Keratinocyte (primary cell): ENCODE measurements around the gene SF3B2. TPM values are rescaled to one million over a fixed set of nuclear protein-coding genes. Genes with fewer than 3 reads are reported as not detected.

Source experiments
- DNase-seq: peaks from one replicate; pipeline ENCODE4 v3.0.0-alpha.2; 2011; ENCODE audit warnings: low read depth, missing footprints, low spot score
- FAIRE-seq: peaks from 2 replicates; lab custom pipeline; 2011; peaks lifted over from hg19 to GRCh38; lab: Jason Lieb, UNC
- H2AFZ ChIP-seq: 2 replicates; pipeline ENCODE4 v1.6.0; 2012; ENCODE audit warnings: low read length, control low read depth, inconsistent platforms; ENCODE audit not compliant: control insufficient read depth
- H3K27ac ChIP-seq: 2 replicates; pipeline ENCODE4 v1.5.1; 2011; ENCODE audit warnings: low read length; ENCODE audit not compliant: control insufficient read depth, insufficient read depth
- H3K27me3 ChIP-seq: 3 replicates; pipeline ENCODE4 v1.6.0; 2011; ENCODE audit warnings: low read length; ENCODE audit not compliant: control insufficient read depth, insufficient read depth; ENCODE audit errors: extremely low read depth
- H3K36me3 ChIP-seq, 2 experiments: 2 replicates in 1 of 2; 3 replicates in 1 of 2; pipeline ENCODE4 v1.5.1; 2011; ENCODE audit warnings: low read length in 2 of 2, mild to moderate bottlenecking in 1 of 2; ENCODE audit not compliant: control insufficient read depth in 2 of 2, insufficient read depth in 2 of 2; ENCODE audit errors: extremely low read depth in 1 of 2
- H3K4me1 ChIP-seq: 3 replicates; pipeline ENCODE4 v1.5.1; 2011; ENCODE audit warnings: low read length; ENCODE audit not compliant: control insufficient read depth, insufficient read depth; ENCODE audit errors: extremely low read depth
- H3K4me2 ChIP-seq: 3 replicates; pipeline ENCODE4 v1.6.0; 2011; ENCODE audit warnings: low read depth, low read length; ENCODE audit not compliant: control insufficient read depth, insufficient read depth; ENCODE audit errors: extremely low read depth
- H3K4me3 ChIP-seq, 3 experiments: fragments of 200-600 bp in 1 of 3; sonication (generic) in 1 of 3; 2 replicates in 2 of 3; 3 replicates in 1 of 3; pipeline ENCODE4 v1.5.1; 2011 to 2016; ENCODE audit warnings: low read length in 3 of 3, mild to moderate bottlenecking in 3 of 3, control low read depth in 2 of 3, inconsistent platforms in 1 of 3, low read depth in 1 of 3, mixed read lengths in 1 of 3, mixed run types in 1 of 3, moderate library complexity in 1 of 3; ENCODE audit not compliant: control insufficient read depth in 2 of 3, insufficient read depth in 2 of 3; ENCODE audit errors: extremely low read depth in 1 of 3
- H3K79me2 ChIP-seq: 2 replicates; pipeline ENCODE4 v1.6.0; 2012; ENCODE audit warnings: low read length; ENCODE audit not compliant: control insufficient read depth, insufficient read depth
- H3K9ac ChIP-seq: 3 replicates; pipeline ENCODE4 v1.6.0; 2011; ENCODE audit warnings: low read length; ENCODE audit not compliant: control insufficient read depth, insufficient read depth; ENCODE audit errors: extremely low read depth
- H3K9me1 ChIP-seq: 3 replicates; pipeline ENCODE4 v1.6.0; 2011; ENCODE audit warnings: low read length; ENCODE audit not compliant: control insufficient read depth, insufficient read depth; ENCODE audit errors: extremely low read depth
- H3K9me3 ChIP-seq: 2 replicates; pipeline ENCODE4 v1.5.1; 2012; ENCODE audit warnings: low read depth, low read length; ENCODE audit not compliant: control insufficient read depth
- H4K20me1 ChIP-seq: 3 replicates; pipeline ENCODE4 v1.6.0; 2011; ENCODE audit warnings: low read length; ENCODE audit not compliant: control insufficient read depth, insufficient read depth; ENCODE audit errors: extremely low read depth
- EZH2 ChIP-seq: IDR thresholded peaks from one replicate; pipeline ENCODE4 v1.6.1; 2012; ENCODE audit warnings: inconsistent platforms, mild to moderate bottlenecking, low read length, moderate library complexity
- dilution Hi-C: fragments of 300-500 bp; cut with MboI; formaldehyde crosslinking; loops from one replicate; pipeline ENCODE4 v1.7.0; 2020; ENCODE audit warnings: low sequenced_read_pairs; ENCODE audit not compliant: extremely low pct_ligation_motif_present
- polyA plus RNA-seq, 5 experiments: library from polyadenylated mRNA; depleted of rRNA in 3 of 5; stranded (reverse) in 3 of 5; stranded (forward) in 1 of 5; unstranded in 1 of 5; fragments of >200 nt; gene quantifications; 1 replicate in 1 of 5; 2 replicates in 3 of 5; 3 replicates in 1 of 5; pipeline versions ENCODE4 v1.2.1 to v1.2.3, GENCODE V29; 2011 to 2012; ENCODE audit warnings: missing spikeins in 2 of 5, low read depth in 1 of 5, low replicate concordance in 1 of 5
- TF ChIP-seq, protein P1 (sequence below), 3 experiments: IDR thresholded peaks in 1 of 3; conservative IDR thresholded peaks in 1 of 3; optimal IDR thresholded peaks in 1 of 3; 2 replicates in 2 of 3; 3 replicates in 1 of 3; pipeline versions ENCODE3 to v1.5.1; 2011; ENCODE audit warnings: low read length in 3 of 3, mild to moderate bottlenecking in 3 of 3, moderate library complexity in 2 of 3, control low read depth in 1 of 3, inconsistent platforms in 1 of 3; ENCODE audit not compliant: insufficient read depth in 2 of 3; ENCODE audit errors: extremely low read depth in 1 of 3

The SF3B2 gene
- polyA plus RNA-seq, 1 donor (not counting 4 experiments of a cell fraction or from before 2014, with no cell fraction given) = 73.0 TPM

DNA sequence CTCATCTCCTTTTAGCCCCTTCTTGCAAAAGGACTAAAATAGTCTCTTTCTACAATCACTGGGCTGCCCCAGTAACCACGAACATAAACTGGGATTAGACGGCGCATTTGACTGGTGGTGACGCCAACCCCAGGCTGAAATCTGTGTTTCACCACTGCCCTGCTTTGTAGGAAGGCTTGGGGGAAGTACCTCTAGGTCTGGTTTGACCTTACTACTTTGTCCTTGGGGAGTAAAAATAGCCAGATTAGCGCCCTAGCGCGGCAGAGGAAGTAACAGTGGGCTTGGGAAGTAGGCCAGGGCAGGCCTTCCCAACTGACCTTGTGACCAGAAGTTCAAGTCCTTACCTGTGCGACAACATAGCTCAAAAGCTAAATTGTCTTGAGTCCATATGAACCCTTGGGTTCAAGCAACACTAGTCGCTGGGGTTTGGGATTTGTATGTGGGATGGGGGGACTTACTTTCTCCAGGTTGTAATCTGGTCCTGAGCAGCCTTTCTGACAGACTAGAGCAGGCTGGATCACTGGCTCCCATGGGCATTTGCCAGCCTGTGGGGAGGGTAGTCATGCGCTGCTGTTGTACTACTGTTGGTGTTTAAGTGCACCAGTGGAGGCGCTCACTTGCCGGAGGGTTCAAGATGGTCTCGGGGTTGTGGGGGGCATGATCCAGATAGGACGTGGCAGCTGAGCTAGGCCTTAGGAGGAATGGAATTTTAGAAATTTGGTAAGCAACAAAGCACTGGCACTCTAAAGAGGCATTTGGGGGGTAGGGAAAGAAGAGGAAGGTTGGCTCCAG is 17.0 kb downstream of the SF3B2 start:
- Histone ChIP-seq H2AFZ (no peak overlapping the region), H4K20me1 (peaks cover 11% of the 10 kb centered on the region), H3K9me1 (no peaks in the 10 kb centered on the region), H3K4me2 (peak overlapping the region; percentile 75), H3K27me3 (no peaks in the 10 kb centered on the region), H3K27ac (peak overlapping the region; percentile 66), H3K4me3 (peak overlapping the region; percentile 35 to 62 (median 46)), H3K9ac (peak overlapping the region; percentile 80), H3K79me2 (peaks cover 27% of the 10 kb centered on the region), H3K36me3 (peaks cover 27 to 47% of the 10 kb centered on the region in 2 experiments), H3K9me3 (no peaks in the 10 kb centered on the region), H3K4me1 (peaks cover 19% of the 10 kb centered on the region)
- DNase-seq (no peak), FAIRE-seq (no peak)
- dilution Hi-C loops = no loop called here
- TF ChIP-seq, protein P1, sequence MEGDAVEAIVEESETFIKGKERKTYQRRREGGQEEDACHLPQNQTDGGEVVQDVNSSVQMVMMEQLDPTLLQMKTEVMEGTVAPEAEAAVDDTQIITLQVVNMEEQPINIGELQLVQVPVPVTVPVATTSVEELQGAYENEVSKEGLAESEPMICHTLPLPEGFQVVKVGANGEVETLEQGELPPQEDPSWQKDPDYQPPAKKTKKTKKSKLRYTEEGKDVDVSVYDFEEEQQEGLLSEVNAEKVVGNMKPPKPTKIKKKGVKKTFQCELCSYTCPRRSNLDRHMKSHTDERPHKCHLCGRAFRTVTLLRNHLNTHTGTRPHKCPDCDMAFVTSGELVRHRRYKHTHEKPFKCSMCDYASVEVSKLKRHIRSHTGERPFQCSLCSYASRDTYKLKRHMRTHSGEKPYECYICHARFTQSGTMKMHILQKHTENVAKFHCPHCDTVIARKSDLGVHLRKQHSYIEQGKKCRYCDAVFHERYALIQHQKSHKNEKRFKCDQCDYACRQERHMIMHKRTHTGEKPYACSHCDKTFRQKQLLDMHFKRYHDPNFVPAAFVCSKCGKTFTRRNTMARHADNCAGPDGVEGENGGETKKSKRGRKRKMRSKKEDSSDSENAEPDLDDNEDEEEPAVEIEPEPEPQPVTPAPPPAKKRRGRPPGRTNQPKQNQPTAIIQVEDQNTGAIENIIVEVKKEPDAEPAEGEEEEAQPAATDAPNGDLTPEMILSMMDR (optimal IDR thresholded peaks at IDR 0.05 in 1 of 3, IDR thresholded peaks at IDR 0.05 in 1 of 3, conservative IDR thresholded peaks at IDR 0.05 in 1 of 3; ENCODE audit: extremely low read depth in 1 of 3, insufficient read depth in 2 of 3, low read length in 3 of 3) = peak in 2 of 3 experiments; percentile 47 to 56
- TF ChIP-seq EZH2 = no peak

DNA sequence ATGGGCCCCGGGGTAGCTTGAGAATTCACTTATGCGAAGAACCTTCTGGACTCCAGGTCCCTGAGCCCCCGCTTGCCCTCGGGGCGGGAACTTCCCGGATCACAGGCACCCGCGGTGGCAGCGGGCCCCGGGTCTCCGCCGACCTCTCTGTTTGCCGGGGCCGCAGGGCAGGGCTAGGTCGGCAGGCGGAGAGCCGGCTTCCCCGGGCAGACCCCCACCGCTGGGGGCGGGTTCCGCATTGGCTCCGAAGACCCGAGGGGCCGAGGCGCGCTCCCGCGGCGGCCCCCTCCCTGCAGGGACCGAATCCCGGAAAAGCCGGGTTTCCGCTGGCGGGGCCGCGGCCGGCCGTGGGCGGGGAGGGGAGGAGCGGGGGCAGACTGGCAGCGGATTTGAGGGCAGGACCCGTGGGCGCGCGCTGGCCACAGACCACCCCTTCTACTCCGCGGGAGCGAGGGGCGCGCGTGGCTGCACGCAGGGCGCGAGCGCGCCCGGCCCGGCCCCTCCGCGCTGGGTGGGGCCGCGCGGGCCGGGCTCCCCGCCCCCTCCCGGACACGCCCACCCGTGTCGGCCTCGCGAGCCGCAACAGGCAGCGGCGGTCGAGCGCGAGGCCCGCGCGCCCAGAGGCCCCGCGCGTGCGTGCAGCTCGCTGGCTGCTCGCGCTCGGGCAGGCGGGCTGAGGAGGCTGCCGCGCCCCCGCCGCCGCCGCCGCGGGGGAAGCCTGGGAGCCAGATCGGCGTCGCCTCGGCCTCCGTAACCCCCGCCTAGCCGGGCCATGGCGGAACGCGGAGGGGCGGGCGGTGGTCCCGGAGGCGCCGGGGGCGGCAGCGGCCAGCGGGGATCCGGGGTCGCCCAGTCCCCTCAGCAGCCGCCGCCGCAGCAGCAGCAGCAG is 17.8 kb downstream of the SF3B2 start, which contains the start of gene PACS1:
Gene PACS1 (plus strand): TSS at position 558 of the 889 bp plus-strand sequence. CDS start 215 bp downstream, at position 773.
- no peaks in the 10 kb centered on the region for H3K27me3 ChIP-seq
- peak within 1 kb of the TSS; percentile 70 to 95 (median 84) for H3K4me3 ChIP-seq
- peak within 1 kb of the TSS; percentile 66 for H3K27ac ChIP-seq
- peak within 1 kb of the TSS; percentile 97 for H3K4me2 ChIP-seq
- H3K9me3 ChIP-seq = no peaks in the 10 kb centered on the region
- peaks cover 19% of the 10 kb centered on the region for H3K4me1 ChIP-seq
- H4K20me1 ChIP-seq = peaks cover 11% of the 10 kb centered on the region
- DNase-seq (no peak), FAIRE-seq (no peak)
- TF ChIP-seq, protein P1 (optimal IDR thresholded peaks at IDR 0.05 in 1 of 3, IDR thresholded peaks at IDR 0.05 in 1 of 3, conservative IDR thresholded peaks at IDR 0.05 in 1 of 3; ENCODE audit: extremely low read depth in 1 of 3, insufficient read depth in 2 of 3, low read length in 3 of 3) = no peak
- peaks cover 31% of the 10 kb centered on the region for H3K79me2 ChIP-seq
- H2AFZ ChIP-seq = peak within 1 kb of the TSS; percentile 56
- H3K9ac ChIP-seq = peak within 1 kb of the TSS; percentile 80
- dilution Hi-C loops = no loop called here
- peaks cover 28 to 44% of the 10 kb centered on the region in 2 experiments for H3K36me3 ChIP-seq
- H3K9me1 ChIP-seq = no peaks in the 10 kb centered on the region
